ENCODE measurements around the gene SESTD1. TPM values are rescaled to one million over a fixed set of nuclear protein-coding genes. Genes with fewer than 3 reads are reported as not detected.
A peak's percentile ranks its signal among the peaks of the same experiment; 100 is the strongest.

SESTD1 gene
- polyA plus RNA-seq, 3 donors: 25.3 to 44.4 (median 25.3) TPM

- DNase-seq: no peak
- no peak overlapping the region for H2AFZ ChIP-seq (ENCODE audit: insufficient read depth, low read depth, low read length, poor library complexity, severe bottlenecking)
- no peaks in the 10 kb centered on the region for H3K27me3 Mint-ChIP-seq (ENCODE audit: low read depth in 3 of 3)
- no peak overlapping the region for H3K27ac ChIP-seq (ENCODE audit: low read depth in 1 of 2, low read length in 2 of 2)
- H3K36me3 ChIP-seq (replicated peaks in 1 of 2; ENCODE audit: control insufficient read depth in 1 of 2, insufficient read depth in 2 of 2, low read length in 2 of 2): peaks cover 31 to 73% of the 10 kb centered on the region in 2 donors
- H3K27ac Mint-ChIP-seq: peak overlapping the region in 4 of 7 donors; percentile 4 to 68 (median 26)
- H3K4me3 Mint-ChIP-seq: no peak overlapping the region
- no peak overlapping the region for H3K4me2 ChIP-seq (replicated peaks; ENCODE audit: extremely low read depth, low read length, poor library complexity, severe bottlenecking)
- no peak overlapping the region for H3K4me3 ChIP-seq (replicated peaks in 1 of 3; ENCODE audit: low read depth in 2 of 3, low read length in 3 of 3)
- no peak overlapping the region for H3K9ac ChIP-seq (ENCODE audit: insufficient read depth, low read length, poor library complexity, severe bottlenecking)
- H3K4me1 Mint-ChIP-seq: peaks cover 14% of the 10 kb centered on the region
- H3K9me3 Mint-ChIP-seq: no peaks in the 10 kb centered on the region
- H3K9me3 ChIP-seq (replicated peaks in 1 of 2; ENCODE audit: control insufficient read depth in 1 of 2, insufficient read depth in 1 of 2, low read length in 2 of 2): no peaks in the 10 kb centered on the region
- TF ChIP-seq CTCF (IDR thresholded peaks at IDR 0.05): no peak
- 100% methylated on average over 2 of the region's 2 CpGs for WGBS (ENCODE audit: insufficient coverage)
- peaks cover 15% of the 10 kb centered on the region for H4K20me1 ChIP-seq (ENCODE audit: insufficient read depth, low read length)
- H3K4me1 ChIP-seq (ENCODE audit: control insufficient read depth in 1 of 2, insufficient read depth in 2 of 2, low read length in 2 of 2): peaks cover 4 to 10% of the 10 kb centered on the region in 2 donors
- H3K36me3 Mint-ChIP-seq: peaks cover 54 to 61% of the 10 kb centered on the region in 2 donors
- no peaks in the 10 kb centered on the region for H3K79me2 ChIP-seq (ENCODE audit: insufficient read depth, low read length)
- intact Hi-C loops (cut with micrococcal nuclease): no loop called here
- H3K27me3 ChIP-seq (ENCODE audit: control insufficient read depth in 2 of 2, insufficient read depth in 2 of 2, low read length in 2 of 2): no peaks in the 10 kb centered on the region
Measured at GRCh38 chr2:179172894-179173293, 91.7 kb downstream of the SESTD1 start.

GRCh38 chr2:179171371-179171770, 93.3 kb downstream of the SESTD1 start:
- Mint-ChIP-seq H3K4me1 (peaks cover 14% of the 10 kb centered on the region), H3K9me3 (peaks cover 0 to 3% (median 0%) of the 10 kb centered on the region in 7 donors), H3K27me3 (ENCODE audit: low read depth in 3 of 3) (no peaks in the 10 kb centered on the region), H3K36me3 (peaks cover 53 to 64% of the 10 kb centered on the region in 2 donors), H3K27ac (peak overlapping the region in 2 of 7 donors; percentile 19 to 61), H3K4me3 (no peak overlapping the region)
- peaks cover 4 to 10% of the 10 kb centered on the region in 2 donors for H3K4me1 ChIP-seq (ENCODE audit: control insufficient read depth in 1 of 2, insufficient read depth in 2 of 2, low read length in 2 of 2)
- no peak overlapping the region for H3K4me3 ChIP-seq (replicated peaks in 1 of 3; ENCODE audit: low read depth in 2 of 3, low read length in 3 of 3)
- no peaks in the 10 kb centered on the region for H3K9me3 ChIP-seq (replicated peaks in 1 of 2; ENCODE audit: control insufficient read depth in 1 of 2, insufficient read depth in 1 of 2, low read length in 2 of 2)
- peak overlapping the region in 1 of 2 donors; percentile 55 for H3K27ac ChIP-seq (ENCODE audit: low read depth in 1 of 2, low read length in 2 of 2)
- H3K36me3 ChIP-seq (replicated peaks in 1 of 2; ENCODE audit: control insufficient read depth in 1 of 2, insufficient read depth in 2 of 2, low read length in 2 of 2): peaks cover 35 to 68% of the 10 kb centered on the region in 2 donors
- no peak for DNase-seq
- no peaks in the 10 kb centered on the region for H3K79me2 ChIP-seq (ENCODE audit: insufficient read depth, low read length)
- TF ChIP-seq CTCF (IDR thresholded peaks at IDR 0.05): no peak
- H3K4me2 ChIP-seq (replicated peaks; ENCODE audit: extremely low read depth, low read length, poor library complexity, severe bottlenecking): no peak overlapping the region
- no peaks in the 10 kb centered on the region for H3K27me3 ChIP-seq (ENCODE audit: control insufficient read depth in 2 of 2, insufficient read depth in 2 of 2, low read length in 2 of 2)
- no peak overlapping the region for H3K9ac ChIP-seq (ENCODE audit: insufficient read depth, low read length, poor library complexity, severe bottlenecking)
- WGBS (ENCODE audit: insufficient coverage): no CpG with 5 or more reads among the region's 1 CpG
- H4K20me1 ChIP-seq (ENCODE audit: insufficient read depth, low read length): peaks cover 11% of the 10 kb centered on the region
- intact Hi-C loops (cut with micrococcal nuclease): no loop called here
- no peak overlapping the region for H2AFZ ChIP-seq (ENCODE audit: insufficient read depth, low read depth, low read length, poor library complexity, severe bottlenecking)

Data from CD14-positive monocyte (primary cell).